Calu3 (cell line): ENCODE results near the gene DGKI. TPM values are rescaled to one million over a fixed set of nuclear protein-coding genes. Genes with fewer than 3 reads are reported as not detected.

Source experiments
- BruUV-seq: library from RNA; stranded (reverse); fragments of 400-500 nt; replicated peaks from 2 replicates; lab custom pipeline; 2021; lab: Mats Ljungman, UMichigan
- CTCF ChIA-PET: fragments of 300-600 bp; sonication (Branson Sonifier 250); formaldehyde crosslinking; loops from one replicate; lab custom pipeline; 2022; ENCODE audit warnings: antibody characterized with exemption; lab: Charles Lee
- DNase-seq: peaks from one replicate; pipeline ENCODE4 v3.0.0; 2022
- H3K27ac Mint-ChIP-seq: one replicate; pipeline ENCODE4 v1.8.0; 2022; ENCODE audit warnings: mixed read lengths; ENCODE audit not compliant: unreplicated experiment
- H3K27me3 Mint-ChIP-seq: one replicate; pipeline ENCODE4 v1.8.0; 2022; ENCODE audit warnings: mixed read lengths; ENCODE audit not compliant: unreplicated experiment
- H3K36me3 Mint-ChIP-seq: one replicate; pipeline ENCODE4 v1.8.0; 2022; ENCODE audit warnings: mild to moderate bottlenecking, moderate library complexity, mixed read lengths; ENCODE audit not compliant: insufficient read depth, unreplicated experiment
- H3K4me1 Mint-ChIP-seq: one replicate; pipeline ENCODE4 v1.8.0; 2022; ENCODE audit warnings: mild to moderate bottlenecking, low read depth, mixed read lengths; ENCODE audit not compliant: unreplicated experiment
- H3K4me3 Mint-ChIP-seq: one replicate; pipeline ENCODE4 v1.8.0; 2022; ENCODE audit warnings: mild to moderate bottlenecking, low read depth, moderate library complexity, mixed read lengths; ENCODE audit not compliant: unreplicated experiment
- H3K9me3 Mint-ChIP-seq: one replicate; pipeline ENCODE4 v1.8.0; 2022; ENCODE audit warnings: low read depth, mixed read lengths; ENCODE audit not compliant: unreplicated experiment
- CTCF ChIP-seq: fragments of 200-600 bp; IDR thresholded peaks from one replicate; pipeline ENCODE4 v1.8.0; 2022; ENCODE audit warnings: antibody characterized with exemption; ENCODE audit not compliant: unreplicated experiment
- intact Hi-C: fragments of 100-400 bp; cut with micrococcal nuclease; formaldehyde crosslinking; loops from one replicate; pipeline ENCODE4 v1.10.0; 2022; ENCODE audit not compliant: unreplicated experiment
- total RNA-seq: library from RNA; stranded (reverse); gene quantifications from 2 replicates; pipeline ENCODE4 v1.2.3, GENCODE V29; 2022

The DGKI gene
- total RNA-seq, 1 experiment from 2014 or later = not detected

- no peaks in the 10 kb centered on the region for H3K4me1 Mint-ChIP-seq
- BruUV-seq = no TSS peak
- H3K36me3 Mint-ChIP-seq = no peaks in the 10 kb centered on the region
- intact Hi-C loops = no loop called here
- H3K4me3 Mint-ChIP-seq = no peak overlapping the region
- TF ChIP-seq CTCF = no peak
- H3K27me3 Mint-ChIP-seq = no peaks in the 10 kb centered on the region
- DNase-seq = no peak
- H3K9me3 Mint-ChIP-seq = no peaks in the 10 kb centered on the region
- H3K27ac Mint-ChIP-seq = no peak overlapping the region
- CTCF ChIA-PET = interaction anchor here (0.6 to 1.7 kb wide), 2 partner anchors 10 to 31 kb away, joined by 3 to 4 read pairs; no protein-coding TSS in a partner anchor
Observed at GRCh38 chr7:137871170-137871915, 24.6 kb upstream of the DGKI start.

GRCh38 chr7:137870684-137871083 lies 23.9 kb upstream of the DGKI start:
- TF ChIP-seq CTCF = no peak
- BruUV-seq = no TSS peak
- CTCF ChIA-PET = interaction anchor here (1.7 kb wide), 1 partner anchor 11 kb away, joined by 4 read pairs; no protein-coding TSS in a partner anchor
- no peaks in the 10 kb centered on the region for H3K4me1 Mint-ChIP-seq
- H3K36me3 Mint-ChIP-seq = no peaks in the 10 kb centered on the region
- H3K27ac Mint-ChIP-seq = no peak overlapping the region
- no peak overlapping the region for H3K4me3 Mint-ChIP-seq
- intact Hi-C loops = no loop called here
- no peaks in the 10 kb centered on the region for H3K27me3 Mint-ChIP-seq
- no peaks in the 10 kb centered on the region for H3K9me3 Mint-ChIP-seq
- no peak for DNase-seq

- Mint-ChIP-seq H3K27ac (no peak overlapping the region), H3K27me3 (no peaks in the 10 kb centered on the region), H3K36me3 (no peaks in the 10 kb centered on the region), H3K4me3 (no peak overlapping the region), H3K4me1 (no peaks in the 10 kb centered on the region), H3K9me3 (no peaks in the 10 kb centered on the region)
- TF ChIP-seq CTCF = no peak
- DNase-seq = no peak
- intact Hi-C loops = no loop called here
- BruUV-seq = no TSS peak
- CTCF ChIA-PET = interaction anchor here (1.7 kb wide), 1 partner anchor 12 kb away, joined by 4 read pairs; no protein-coding TSS in a partner anchor
Observed at GRCh38 chr7:137870078-137870477, 23.3 kb upstream of the DGKI start.

- no peaks in the 10 kb centered on the region for H3K4me1 Mint-ChIP-seq
- DNase-seq = no peak
- no peak overlapping the region for H3K27ac Mint-ChIP-seq
- CTCF ChIA-PET = interaction anchor here (1.7 kb wide), 1 partner anchor 13 kb away, joined by 4 read pairs; no protein-coding TSS in a partner anchor
- H3K4me3 Mint-ChIP-seq = no peak overlapping the region
- H3K9me3 Mint-ChIP-seq = no peaks in the 10 kb centered on the region
- BruUV-seq = no TSS peak
- H3K27me3 Mint-ChIP-seq = no peaks in the 10 kb centered on the region
- H3K36me3 Mint-ChIP-seq = no peaks in the 10 kb centered on the region
- intact Hi-C loops = no loop called here
- no peak for TF ChIP-seq CTCF
Observed at GRCh38 chr7:137869260-137869659, 22.5 kb upstream of the DGKI start.
